PFSK-1 (cell line): ENCODE data around the gene ANKRD6.

Experiments
- FOXP2 ChIP-seq: optimal IDR thresholded peaks from 2 replicates; pipeline ENCODE3; 2011; ENCODE audit warnings: borderline replicate concordance, control low read depth, inconsistent platforms; ENCODE audit not compliant: insufficient read depth; ENCODE audit errors: extremely low read length, extremely low read depth
- POLR2AphosphoS5 ChIP-seq: IDR thresholded peaks from 2 replicates; pipeline ENCODE4 v1.6.1; 2012; ENCODE audit warnings: low read depth, mild to moderate bottlenecking, control low read depth, low read length, moderate library complexity
- REST ChIP-seq, 2 experiments: IDR thresholded peaks; 2 replicates each; pipeline versions ENCODE4 v1.6.1 to v1.8.0; 2011 to 2012; ENCODE audit warnings: low read depth in 2 of 2, low read length in 2 of 2, control low read depth in 1 of 2, inconsistent platforms in 1 of 2, mild to moderate bottlenecking in 1 of 2, moderate library complexity in 1 of 2; ENCODE audit not compliant: insufficient read depth in 1 of 2
- SIN3A ChIP-seq: IDR thresholded peaks from 2 replicates; pipeline ENCODE4 v1.6.1; 2012; ENCODE audit warnings: mild to moderate bottlenecking, low read length, moderate library complexity, borderline replicate concordance; ENCODE audit not compliant: insufficient read depth
- TAF1 ChIP-seq: IDR thresholded peaks from 2 replicates; pipeline ENCODE4 v1.6.1; 2012; ENCODE audit warnings: low read length, control low read depth, borderline replicate concordance; ENCODE audit not compliant: insufficient read depth

GRCh38 chr6:89566008-89566800 is 133.3 kb downstream of the ANKRD6 start:
- TF ChIP-seq TAF1 (no peak), POLR2AphosphoS5 (no peak), SIN3A (no peak), REST (IDR thresholded peaks at IDR 0.05; ENCODE audit: insufficient read depth in 1 of 2, low read depth in 2 of 2, low read length in 2 of 2) (no peak), FOXP2 (no peak)
